ENCODE data around the gene CMTM7. TPM values are rescaled to one million over a fixed set of nuclear protein-coding genes. Genes with fewer than 3 reads are reported as not detected.

Gene CMTM7
- total and polyA plus RNA-seq, 2 of the 13 experiments (the other 11 are each of a cell fraction or from before 2014, with no cell fraction given), result 20.9 to 21.4 TPM

- Histone ChIP-seq H3K36me3 (replicated peaks in 1 of 2; ENCODE audit: control insufficient read depth in 1 of 2, insufficient read depth in 2 of 2, low read length in 2 of 2) (peaks cover 3 to 23% of the 10 kb centered on the region in 2 experiments; a peak in 4 of 5 replicates), H3K4me1 (ENCODE audit: insufficient read depth, low read length) (peaks cover 30% of the 10 kb centered on the region), H3K79me2 (ENCODE audit: insufficient read depth, low read length) (no peaks in the 10 kb centered on the region), H3K4me3 (replicated peaks in 1 of 3; ENCODE audit: insufficient read depth in 1 of 3, low read depth in 2 of 3, low read length in 3 of 3) (no peak overlapping the region), H3K9me3 (ENCODE audit: low read length) (no peaks in the 10 kb centered on the region), H4K20me1 (ENCODE audit: insufficient read depth, low read length) (no peaks in the 10 kb centered on the region), H3K27me3 (ENCODE audit: control insufficient read depth in 1 of 2, insufficient read depth in 2 of 2, low read length in 2 of 2) (no peaks in the 10 kb centered on the region), H3K4me2 (ENCODE audit: low read depth, low read length) (no peak overlapping the region), H3K27ac (ENCODE audit: extremely low read length, insufficient read depth, low read length) (no peak overlapping the region), H3K9ac (ENCODE audit: insufficient read depth, low read depth, low read length) (no peak overlapping the region), H2AFZ (ENCODE audit: low read length) (no peak overlapping the region)
- ATAC-seq (no peak), FAIRE-seq (no peak), DNase-seq (ENCODE audit: low spot score) (no peak)
- TF ChIP-seq ZBTB2 (CRISPR knock-in tag; IDR thresholded peaks at IDR 0.05; ENCODE audit: low read depth) (no peak), MAX (IDR thresholded peaks at IDR 0.05) (no peak), ZNF263 (CRISPR knock-in tag; IDR thresholded peaks at IDR 0.05) (0 out of 2 replicates have a peak, but pooled peaks have one; percentile 21)
- BruUV-seq (replicated peaks), result no TSS peak
- in situ Hi-C loops (cut with HindIII; ENCODE audit: extremely low pct_ligation_motif_present, low pct_unique_long_range_greater_than_20kb), result no loop called here
- CTCF ChIA-PET (ENCODE audit: low intra/inter-chr PET ratio, low total read pairs), result no interaction called here
- WGBS (ENCODE audit: low lambda C conversion rate), result 87% methylated on average over 8 of the region's 8 CpGs
- POLR2A ChIA-PET, result no interaction called here
- intact Hi-C loops (cut with micrococcal nuclease; ENCODE audit: unreplicated experiment), result no loop called here
These were observed 35.8 kb upstream of the CMTM7 start for GRCh38 chr3:32355751-32356291.

GRCh38 chr3:32359766-32360492 lies 31.7 kb upstream of the CMTM7 start:
- TF ChIP-seq ZNF629 (CRISPR knock-in tag; conservative IDR thresholded peaks at IDR 0.05) (0 out of 2 replicates have a peak, but pooled peaks have one; percentile 35), SNAPC4 (CRISPR knock-in tag; IDR thresholded peaks at IDR 0.05) (no peak)
- CTCF ChIA-PET (ENCODE audit: low intra/inter-chr PET ratio, low total read pairs), result no interaction called here
- 90% methylated on average over 5 of the region's 5 CpGs for WGBS (ENCODE audit: low lambda C conversion rate)

More at GRCh38 chr3:32359766-32360492, 31.7 kb upstream of the CMTM7 start:
- BruUV-seq (replicated peaks), result no TSS peak
- POLR2A ChIA-PET, result no interaction called here
- H3K36me3 ChIP-seq (replicated peaks in 1 of 2; ENCODE audit: control insufficient read depth in 1 of 2, insufficient read depth in 2 of 2, low read length in 2 of 2), result peaks cover 5 to 26% of the 10 kb centered on the region in 2 experiments; a peak in 4 of 5 replicates
- in situ Hi-C loops (cut with HindIII; ENCODE audit: extremely low pct_ligation_motif_present, low pct_unique_long_range_greater_than_20kb), result no loop called here
- H4K20me1 ChIP-seq (ENCODE audit: insufficient read depth, low read length), result no peaks in the 10 kb centered on the region
- H3K27ac ChIP-seq (ENCODE audit: extremely low read length, insufficient read depth, low read length), result no peak overlapping the region
- H3K27me3 ChIP-seq (ENCODE audit: control insufficient read depth in 1 of 2, insufficient read depth in 2 of 2, low read length in 2 of 2), result no peaks in the 10 kb centered on the region
- no peak overlapping the region for H3K9ac ChIP-seq (ENCODE audit: insufficient read depth, low read depth, low read length)
- H3K4me3 ChIP-seq (replicated peaks in 1 of 3; ENCODE audit: insufficient read depth in 1 of 3, low read depth in 2 of 3, low read length in 3 of 3), result no peak overlapping the region
- H2AFZ ChIP-seq (ENCODE audit: low read length), result no peak overlapping the region
- no peaks in the 10 kb centered on the region for H3K79me2 ChIP-seq (ENCODE audit: insufficient read depth, low read length)
- no peak overlapping the region for H3K4me2 ChIP-seq (ENCODE audit: low read depth, low read length)
- intact Hi-C loops (cut with micrococcal nuclease; ENCODE audit: unreplicated experiment), result no loop called here
- no peak for DNase-seq (ENCODE audit: low spot score)
- H3K4me1 ChIP-seq (ENCODE audit: insufficient read depth, low read length), result peaks cover 17% of the 10 kb centered on the region
- no peak for ATAC-seq
- no peak for FAIRE-seq
- no peaks in the 10 kb centered on the region for H3K9me3 ChIP-seq (ENCODE audit: low read length)
